Measurements from ENCODE around the gene LGALS7B. TPM values are rescaled to one million over a fixed set of nuclear protein-coding genes. Genes with fewer than 3 reads are reported as not detected.
"Not testable (repeated sequence)": the region's sequence is repeated elsewhere in the genome, so short reads cannot be mapped to it uniquely, and the experiment has no call there.

LGALS7B gene
- total RNA-seq, 1 donor from 2014 or later: not detected

GRCh38 chr19:38813932-38814331, 24.9 kb downstream of the LGALS7B start:
- intact Hi-C loops (cut with DNase I); DNase-seq (ENCODE audit: low spot score): not testable (repeated sequence)

GRCh38 chr19:38815059-38816001, 26.3 kb downstream of the LGALS7B start:
- intact Hi-C loops (cut with DNase I): no loop called here

GRCh38 chr19:38816131-38816750, 27.2 kb downstream of the LGALS7B start:
- intact Hi-C loops (cut with DNase I): no loop called here
- no peak for DNase-seq (ENCODE audit: low spot score)

More at GRCh38 chr19:38815059-38816001, 26.3 kb downstream of the LGALS7B start:
- DNase-seq (ENCODE audit: low spot score): no peak

- intact Hi-C loops (cut with DNase I): no loop called here
- no peak for DNase-seq (ENCODE audit: low spot score)
These were observed 28.1 kb downstream of the LGALS7B start for GRCh38 chr19:38817081-38817480.

GRCh38 chr19:38819231-38819920, 30.4 kb downstream of the LGALS7B start:
- DNase-seq (ENCODE audit: low spot score): no peak
- intact Hi-C loops (cut with DNase I): no loop called here

GRCh38 chr19:38821230-38821825, 32.3 kb downstream of the LGALS7B start:
- intact Hi-C loops (cut with DNase I): not testable (repeated sequence)

GRCh38 chr19:38825936-38826335, 36.9 kb downstream of the LGALS7B start:
- DNase-seq (ENCODE audit: low spot score); intact Hi-C loops (cut with DNase I): not testable (repeated sequence)

More at GRCh38 chr19:38821230-38821825, 32.3 kb downstream of the LGALS7B start:
- DNase-seq (ENCODE audit: low spot score): not testable (repeated sequence)

- DNase-seq (ENCODE audit: low spot score): no peak
- intact Hi-C loops (cut with DNase I): no loop called here
These were observed 38.0 kb downstream of the LGALS7B start for GRCh38 chr19:38826856-38827551.

GRCh38 chr19:38829203-38829602, 40.2 kb downstream of the LGALS7B start:
- intact Hi-C loops (cut with DNase I): not testable (repeated sequence)

GRCh38 chr19:38830039-38830733, 41.2 kb downstream of the LGALS7B start:
- intact Hi-C loops (cut with DNase I): loop anchor here (2.0 to 10.0 kb wide), 4 partner anchors 19 to 213 kb away; partner anchors contain the start of genes ACTN4, EIF3K, HNRNPL and MAP4K1
- DNase-seq (ENCODE audit: low spot score): no peak

More at GRCh38 chr19:38829203-38829602, 40.2 kb downstream of the LGALS7B start:
- DNase-seq (ENCODE audit: low spot score): not testable (repeated sequence)

- DNase-seq (ENCODE audit: low spot score): peak; percentile 79
- intact Hi-C loops (cut with DNase I): loop anchor here (2.0 to 10.0 kb wide), 4 partner anchors 18 to 214 kb away; partner anchors contain the start of genes ACTN4, EIF3K, HNRNPL and MAP4K1
These were observed 42.2 kb downstream of the LGALS7B start for GRCh38 chr19:38831142-38831605.

- DNase-seq (ENCODE audit: low spot score): no peak
- intact Hi-C loops (cut with DNase I): loop anchor here (5.0 to 10.0 kb wide), 3 partner anchors 106 to 216 kb away; partner anchors contain the start of genes ACTN4, EIF3K and MAP4K1
These were observed 44.1 kb downstream of the LGALS7B start for GRCh38 chr19:38833092-38833425.

- DNase-seq (ENCODE audit: low spot score): no peak
These were observed 45.1 kb downstream of the LGALS7B start for GRCh38 chr19:38834104-38834490.

GRCh38 chr19:38834590-38834989, 45.6 kb downstream of the LGALS7B start:
- intact Hi-C loops (cut with DNase I): loop anchor here (5.0 to 10.0 kb wide), 3 partner anchors 107 to 217 kb away; partner anchors contain the start of genes ACTN4, EIF3K and MAP4K1
- no peak for DNase-seq (ENCODE audit: low spot score)

More at GRCh38 chr19:38834104-38834490, 45.1 kb downstream of the LGALS7B start:
- intact Hi-C loops (cut with DNase I): loop anchor here (5.0 to 10.0 kb wide), 3 partner anchors 107 to 217 kb away; partner anchors contain the start of genes ACTN4, EIF3K and MAP4K1

GRCh38 chr19:38836159-38836982, 47.4 kb downstream of the LGALS7B start:
- intact Hi-C loops (cut with DNase I): loop anchor here (10.0 kb wide), 1 partner anchor 192 kb away; the partner anchor contains the start of gene ACTN4
- DNase-seq (ENCODE audit: low spot score): no peak

- intact Hi-C loops (cut with DNase I): loop anchor here (10.0 kb wide), 1 partner anchor 192 kb away; the partner anchor contains the start of gene ACTN4
These were observed 48.1 kb downstream of the LGALS7B start for GRCh38 chr19:38836983-38837626.

More at GRCh38 chr19:38836983-38837626, 48.1 kb downstream of the LGALS7B start:
- DNase-seq (ENCODE audit: low spot score): no peak

Measured in cardiac septum (tissue), 1 donor.